ENCODE results near the gene PLEK2. TPM values are rescaled to one million over a fixed set of nuclear protein-coding genes. Genes with fewer than 3 reads are reported as not detected.

The PLEK2 gene
- total and polyA plus RNA-seq, 4 donors = 2.8 to 4.9 (median 3.9) TPM

DNA sequence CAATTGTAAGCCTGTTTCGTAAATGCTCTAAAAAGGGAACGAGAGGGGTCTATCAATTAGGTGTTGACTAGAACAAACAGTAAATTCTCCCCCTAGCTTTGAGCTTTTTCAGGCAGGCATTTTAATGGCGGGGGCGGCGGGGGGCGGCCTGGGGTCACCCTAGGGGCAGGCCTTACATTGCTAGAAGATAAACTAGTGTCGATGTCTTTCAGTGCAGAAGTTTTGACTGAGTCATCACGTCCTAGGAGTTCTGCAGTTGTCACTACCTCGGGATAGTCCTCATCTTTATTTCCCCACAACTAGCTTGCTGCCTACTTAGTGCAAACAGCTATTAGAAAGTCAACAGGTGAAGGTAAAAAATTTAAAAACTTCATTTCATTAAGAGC is 54.0 kb downstream of the PLEK2 start:
- DNase-seq (no peak), ATAC-seq (ENCODE audit: insufficient read depth, low FRiP score) (no peak)
- Histone ChIP-seq H3K4me1 (ENCODE audit: control insufficient read depth in 5 of 5, insufficient read depth in 5 of 5, low read length in 5 of 5) (peaks cover 0 to 24% (median 11%) of the 10 kb centered on the region in 5 donors), H3K27ac (ENCODE audit: low read depth in 1 of 2, low read length in 1 of 2) (no peak overlapping the region), H3K4me3 (no peak overlapping the region), H3K9ac (ENCODE audit: insufficient read depth in 1 of 2, low read length in 2 of 2) (peak overlapping the region in 1 of 2 donors; percentile 82), H3K36me3 (ENCODE audit: control insufficient read depth in 4 of 4, insufficient read depth in 4 of 4, low read length in 4 of 4) (peaks cover 0 to 8% (median under 1%) of the 10 kb centered on the region in 4 donors), H3K27me3 (ENCODE audit: control insufficient read depth in 3 of 3, insufficient read depth in 3 of 3, low read length in 2 of 3) (no peaks in the 10 kb centered on the region), H3K9me3 (ENCODE audit: control insufficient read depth in 4 of 4, insufficient read depth in 3 of 4, low read length in 3 of 4) (no peaks in the 10 kb centered on the region)
- WGBS, 2 donors = 64 to 82% methylated on average over 9 of the region's 9 CpGs
- TF ChIP-seq, protein P1, sequence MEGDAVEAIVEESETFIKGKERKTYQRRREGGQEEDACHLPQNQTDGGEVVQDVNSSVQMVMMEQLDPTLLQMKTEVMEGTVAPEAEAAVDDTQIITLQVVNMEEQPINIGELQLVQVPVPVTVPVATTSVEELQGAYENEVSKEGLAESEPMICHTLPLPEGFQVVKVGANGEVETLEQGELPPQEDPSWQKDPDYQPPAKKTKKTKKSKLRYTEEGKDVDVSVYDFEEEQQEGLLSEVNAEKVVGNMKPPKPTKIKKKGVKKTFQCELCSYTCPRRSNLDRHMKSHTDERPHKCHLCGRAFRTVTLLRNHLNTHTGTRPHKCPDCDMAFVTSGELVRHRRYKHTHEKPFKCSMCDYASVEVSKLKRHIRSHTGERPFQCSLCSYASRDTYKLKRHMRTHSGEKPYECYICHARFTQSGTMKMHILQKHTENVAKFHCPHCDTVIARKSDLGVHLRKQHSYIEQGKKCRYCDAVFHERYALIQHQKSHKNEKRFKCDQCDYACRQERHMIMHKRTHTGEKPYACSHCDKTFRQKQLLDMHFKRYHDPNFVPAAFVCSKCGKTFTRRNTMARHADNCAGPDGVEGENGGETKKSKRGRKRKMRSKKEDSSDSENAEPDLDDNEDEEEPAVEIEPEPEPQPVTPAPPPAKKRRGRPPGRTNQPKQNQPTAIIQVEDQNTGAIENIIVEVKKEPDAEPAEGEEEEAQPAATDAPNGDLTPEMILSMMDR (IDR thresholded peaks at IDR 0.05; ENCODE audit: control extremely low read depth, extremely low read depth) = no peak

- TF ChIP-seq, protein P1 (IDR thresholded peaks at IDR 0.05; ENCODE audit: control extremely low read depth, extremely low read depth) = no peak
- H3K36me3 ChIP-seq (ENCODE audit: control insufficient read depth in 4 of 4, insufficient read depth in 4 of 4, low read length in 4 of 4) = peaks cover 0 to 4% (median 2%) of the 10 kb centered on the region in 4 donors
- ATAC-seq (ENCODE audit: insufficient read depth, low FRiP score) = no peak
- peak overlapping the region in 1 of 2 donors; percentile 57 for H3K9ac ChIP-seq (ENCODE audit: insufficient read depth in 1 of 2, low read length in 2 of 2)
- no peaks in the 10 kb centered on the region for H3K27me3 ChIP-seq (ENCODE audit: control insufficient read depth in 3 of 3, insufficient read depth in 3 of 3, low read length in 2 of 3)
- no peak for DNase-seq
- H3K4me3 ChIP-seq = no peak overlapping the region
- peaks cover 0 to 24% (median 10%) of the 10 kb centered on the region in 5 donors for H3K4me1 ChIP-seq (ENCODE audit: control insufficient read depth in 5 of 5, insufficient read depth in 5 of 5, low read length in 5 of 5)
- no peaks in the 10 kb centered on the region for H3K9me3 ChIP-seq (ENCODE audit: control insufficient read depth in 4 of 4, insufficient read depth in 3 of 4, low read length in 3 of 4)
- 53 to 81% methylated on average over 4 of the region's 4 CpGs for WGBS, 2 donors
- H3K27ac ChIP-seq (ENCODE audit: low read depth in 1 of 2, low read length in 1 of 2) = peak overlapping the region in 1 of 2 donors; percentile 69
Observed at GRCh38 chr14:67357186-67357968, 54.6 kb downstream of the PLEK2 start.

DNA sequence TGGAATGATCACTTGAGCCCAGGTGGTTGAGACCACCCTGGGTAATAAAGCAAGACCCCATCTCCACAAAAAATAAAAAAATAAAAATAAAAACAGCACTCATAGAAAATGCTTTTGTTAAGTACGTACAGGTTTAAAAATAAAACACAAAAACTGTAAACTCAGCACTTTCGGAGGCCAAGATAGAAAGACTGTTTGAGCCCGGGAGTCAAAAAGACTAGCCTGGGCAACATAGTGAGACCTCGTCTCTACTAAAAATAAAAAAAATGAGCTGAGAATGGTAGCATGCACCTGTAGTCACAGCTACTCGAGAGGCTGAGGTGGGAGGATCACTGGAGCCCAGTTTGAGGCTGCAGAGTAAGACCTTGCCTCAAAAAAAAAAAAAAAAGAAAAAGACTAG is 59.9 kb downstream of the PLEK2 start:
- Histone ChIP-seq H3K4me3 (no peak overlapping the region), H3K27ac (ENCODE audit: low read depth in 1 of 2, low read length in 1 of 2) (no peak overlapping the region), H3K4me1 (ENCODE audit: control insufficient read depth in 5 of 5, insufficient read depth in 5 of 5, low read length in 5 of 5) (peaks cover 0 to 4% (median 0%) of the 10 kb centered on the region in 5 donors), H3K9me3 (ENCODE audit: control insufficient read depth in 4 of 4, insufficient read depth in 3 of 4, low read length in 3 of 4) (no peaks in the 10 kb centered on the region), H3K36me3 (ENCODE audit: control insufficient read depth in 4 of 4, insufficient read depth in 4 of 4, low read length in 4 of 4) (peaks cover 0 to 28% (median 20%) of the 10 kb centered on the region in 4 donors), H3K9ac (ENCODE audit: insufficient read depth in 1 of 2, low read length in 2 of 2) (no peak overlapping the region), H3K27me3 (ENCODE audit: control insufficient read depth in 3 of 3, insufficient read depth in 3 of 3, low read length in 2 of 3) (no peaks in the 10 kb centered on the region)
- TF ChIP-seq, protein P1 (IDR thresholded peaks at IDR 0.05; ENCODE audit: control extremely low read depth, extremely low read depth) = no peak
- DNase-seq (no peak), ATAC-seq (ENCODE audit: insufficient read depth, low FRiP score) (no peak)
- 90 to 92% methylated on average over 5 of the region's 5 CpGs for WGBS, 2 donors
